Stimulated activated CD4-positive, alpha-beta T cell treated with anti-CD3 and anti-CD28 coated beads, Interleukin-12 subunit alpha, Interleukin-12 subunit beta, amount 100 ng/mL, for 4 hours (primary cell): ENCODE data around the gene CCNJL.
"Not testable (repeated sequence)": the region's sequence is repeated elsewhere in the genome, so short reads cannot be mapped to it uniquely, and the experiment has no call there.

Source experiments
- DNase-seq: peaks from one replicate; pipeline ENCODE4 v3.0.0-alpha.2; 2020

Gene CCNJL

GRCh38 chr5:160260006-160260775 lies 52.2 kb downstream of the CCNJL start:
- DNase-seq: no peak

GRCh38 chr5:160259341-160259740 lies 53.0 kb downstream of the CCNJL start:
- DNase-seq: no peak

DNA sequence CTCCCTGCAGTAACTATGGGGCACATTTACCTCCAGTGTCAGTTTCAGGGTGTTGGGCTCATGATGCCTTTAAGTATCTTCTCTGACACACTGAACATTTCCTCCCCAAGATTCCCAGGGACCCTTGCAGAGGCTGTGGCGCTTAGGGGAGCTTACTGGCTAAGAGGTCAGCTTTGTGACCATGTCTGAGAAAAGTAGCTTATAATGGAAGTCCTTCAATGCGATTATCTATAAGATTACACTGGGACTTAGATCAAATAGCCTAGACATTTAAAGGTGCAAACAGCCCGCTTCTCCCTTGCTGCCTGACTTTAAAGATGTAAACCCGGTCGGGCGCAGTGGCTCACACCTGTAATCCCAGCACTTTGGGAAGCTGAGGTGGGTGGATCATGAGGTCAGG lies 57.7 kb downstream of the CCNJL start:
- no peak for DNase-seq

DNA sequence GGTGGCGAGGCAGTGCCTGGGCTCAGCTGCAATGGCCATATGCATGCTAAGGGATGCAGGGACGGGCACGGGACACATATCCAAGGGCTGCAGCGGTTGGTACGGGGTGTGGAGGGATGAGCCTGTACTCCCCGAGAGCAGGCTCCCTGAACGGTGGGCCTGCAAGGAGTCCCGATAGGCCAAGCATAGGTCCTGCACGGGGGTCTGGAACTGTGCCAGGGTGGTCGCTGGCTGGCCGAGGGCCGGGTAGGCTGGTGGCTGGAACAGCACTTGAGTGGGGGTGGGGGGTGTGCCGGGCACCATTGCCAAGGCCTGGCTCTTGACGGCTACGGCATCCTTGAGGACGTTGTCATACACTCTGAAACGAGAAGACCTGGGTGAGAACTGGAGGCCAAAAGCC lies 58.9 kb downstream of the CCNJL start:
- DNase-seq: no peak

GRCh38 chr5:160252916-160253315 lies 59.4 kb downstream of the CCNJL start:
- no peak for DNase-seq

DNA sequence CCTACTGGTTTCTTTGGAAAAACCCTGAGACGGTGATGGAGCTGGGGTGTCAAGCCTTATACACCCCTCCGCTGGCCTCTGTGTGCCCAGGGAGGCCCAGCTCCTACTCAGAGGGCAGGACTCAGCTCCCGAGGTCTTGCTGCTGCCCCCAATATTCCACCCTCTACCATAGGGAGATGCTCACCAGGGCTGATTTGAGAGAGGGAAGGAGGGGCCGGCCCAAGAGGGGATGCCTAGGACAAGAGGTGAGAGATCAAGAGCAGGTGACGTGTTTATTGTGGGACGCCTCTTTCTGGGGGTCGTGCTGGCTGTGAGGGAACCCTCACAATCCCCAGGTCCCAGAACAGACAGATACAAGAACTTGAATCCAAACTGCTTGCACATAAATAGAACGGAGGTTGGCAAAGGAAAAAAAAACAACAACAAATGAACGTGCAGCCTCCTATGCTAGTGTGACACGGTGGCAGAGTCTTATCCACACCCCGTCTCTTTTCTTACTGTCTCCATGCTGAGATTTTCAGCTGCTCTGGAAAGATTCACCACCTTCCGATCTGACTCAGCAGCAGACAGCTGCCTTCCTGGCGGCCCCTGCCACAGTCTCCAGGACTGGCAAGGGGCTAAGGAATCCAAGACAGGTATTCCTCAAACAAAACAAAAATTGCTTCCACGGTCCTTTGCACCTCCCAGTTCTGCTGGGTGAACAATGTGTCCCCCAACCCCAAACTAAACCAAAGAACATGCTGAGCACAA lies 60.8 kb downstream of the CCNJL start:
- DNase-seq: no peak

- no peak for DNase-seq
Measured at GRCh38 chr5:160250826-160251225, 61.5 kb downstream of the CCNJL start.

DNA sequence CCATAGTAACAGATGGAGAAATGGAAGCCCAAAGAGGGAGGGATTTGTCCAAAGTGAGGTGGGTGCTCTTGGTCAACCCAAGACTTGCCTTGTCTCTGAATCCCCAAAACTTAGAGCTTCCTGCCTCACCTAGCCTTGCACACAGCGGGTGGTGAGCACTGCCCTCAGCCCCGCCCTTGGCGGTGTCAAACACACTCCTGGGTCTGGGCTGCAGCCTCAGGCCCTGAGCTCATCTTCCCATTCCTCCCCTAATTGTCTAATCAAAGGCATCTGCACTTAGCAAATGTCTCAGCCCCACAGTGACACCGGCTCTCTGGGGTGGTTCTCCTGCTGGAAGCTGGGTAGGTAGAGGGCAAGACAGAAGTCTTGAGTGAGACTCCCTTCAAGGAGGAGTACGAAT lies 62.1 kb downstream of the CCNJL start:
- DNase-seq: no peak

- not testable (repeated sequence) for DNase-seq
Measured at GRCh38 chr5:160249570-160249969, 62.8 kb downstream of the CCNJL start.

DNA sequence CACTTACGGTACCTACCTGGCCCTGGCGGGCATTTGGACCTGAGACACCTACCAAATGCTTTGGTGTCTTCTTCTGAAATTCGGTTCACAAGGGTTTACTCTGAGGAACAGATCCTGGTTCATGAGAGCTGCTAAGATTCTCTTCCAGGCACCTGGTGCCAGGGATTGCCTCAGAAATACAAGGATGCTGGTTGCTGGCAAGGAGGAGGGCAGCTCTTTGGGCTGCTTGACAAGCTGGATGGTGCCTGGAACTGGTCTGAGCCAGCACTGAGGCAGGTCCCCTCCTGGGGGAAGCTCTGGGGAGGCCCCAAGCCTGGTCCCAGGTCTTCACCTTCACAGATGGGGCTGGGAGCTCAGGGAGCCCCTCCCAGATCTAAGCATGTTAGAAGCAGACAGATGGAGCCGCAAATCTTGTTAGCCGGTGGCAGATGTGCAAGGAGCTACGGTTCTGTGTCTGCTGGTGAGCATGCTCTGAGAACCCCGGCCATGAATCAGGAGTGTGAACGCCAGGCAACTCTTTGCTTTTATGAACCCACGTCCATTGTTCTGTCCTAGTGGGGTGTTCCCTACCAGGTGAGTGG lies 66.8 kb downstream of the CCNJL start:
- no peak for DNase-seq

GRCh38 chr5:160242145-160242544 lies 70.2 kb downstream of the CCNJL start:
- no peak for DNase-seq

DNA sequence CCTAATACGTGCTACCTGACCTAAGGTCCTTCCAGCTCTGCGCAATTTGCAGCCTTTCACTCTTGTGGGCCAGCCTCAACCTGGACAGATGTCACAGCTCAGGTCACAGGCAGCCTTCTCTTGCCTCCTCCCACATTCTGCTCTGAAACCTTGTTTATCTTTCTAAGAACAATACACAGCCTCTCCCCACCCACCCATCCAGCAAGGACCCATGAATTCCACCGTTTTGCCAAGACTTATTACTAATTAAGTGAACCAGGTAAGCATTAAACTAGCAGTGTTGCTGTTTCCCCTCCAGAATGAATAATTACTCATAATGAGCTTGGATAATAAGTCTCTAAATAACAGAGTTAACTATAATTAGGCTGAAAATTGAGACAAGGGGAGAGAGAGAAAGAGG lies 72.0 kb downstream of the CCNJL start:
- no peak for DNase-seq

- no peak for DNase-seq
Measured at GRCh38 chr5:160237571-160238093, 74.7 kb downstream of the CCNJL start.

GRCh38 chr5:160235731-160236130 lies 76.6 kb downstream of the CCNJL start:
- DNase-seq: no peak

DNA sequence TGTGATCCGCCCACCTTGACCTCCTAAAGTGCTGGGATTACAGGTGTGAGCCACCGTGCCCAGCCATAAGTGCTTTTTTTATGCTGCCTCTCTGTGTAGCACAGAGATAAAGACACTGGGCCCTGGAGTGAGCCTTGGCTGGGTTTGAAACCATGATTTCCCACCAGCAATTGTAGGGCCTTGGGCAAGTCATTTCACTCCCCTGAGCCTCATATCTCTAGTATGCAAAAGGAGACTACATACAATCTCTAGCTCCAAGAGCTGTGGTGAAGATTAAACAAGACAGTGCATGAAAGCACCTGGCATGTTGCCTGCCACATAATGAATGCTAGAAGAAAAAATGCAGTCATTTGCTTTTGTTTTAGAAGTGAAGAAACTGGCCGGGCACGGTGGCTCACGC lies 79.1 kb downstream of the CCNJL start:
- DNase-seq: no peak

- DNase-seq: no peak
Measured at GRCh38 chr5:160231783-160232342, 80.5 kb downstream of the CCNJL start.

GRCh38 chr5:160230686-160231527 lies 81.5 kb downstream of the CCNJL start:
- no peak for DNase-seq

- no peak for DNase-seq
Measured at GRCh38 chr5:160229190-160229742, 83.1 kb downstream of the CCNJL start, which contains the start of gene FABP6. TSS of gene FABP6 (plus strand) at chr5:160229506. CDS start at chr5:160229558, 52 bp downstream.

DNA sequence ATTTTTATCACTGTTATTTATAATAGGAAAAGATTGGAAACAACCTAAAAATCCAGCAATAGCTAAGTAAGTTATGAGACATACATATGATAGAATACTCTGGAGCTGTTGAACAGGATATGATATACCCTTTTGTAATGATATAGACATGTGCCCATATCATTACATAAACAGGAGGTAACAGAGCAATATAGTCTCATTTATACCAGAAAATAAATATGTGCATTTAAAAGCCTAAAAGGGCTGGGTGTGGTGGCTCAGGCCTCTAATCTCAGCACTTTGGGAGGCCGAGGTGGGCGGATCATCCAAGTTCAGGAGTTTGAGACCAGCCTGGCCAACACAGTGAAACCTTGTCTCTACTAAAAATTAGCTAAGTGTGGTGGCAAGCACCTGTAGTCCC lies 85.4 kb downstream of the CCNJL start:
- no peak for DNase-seq

DNA sequence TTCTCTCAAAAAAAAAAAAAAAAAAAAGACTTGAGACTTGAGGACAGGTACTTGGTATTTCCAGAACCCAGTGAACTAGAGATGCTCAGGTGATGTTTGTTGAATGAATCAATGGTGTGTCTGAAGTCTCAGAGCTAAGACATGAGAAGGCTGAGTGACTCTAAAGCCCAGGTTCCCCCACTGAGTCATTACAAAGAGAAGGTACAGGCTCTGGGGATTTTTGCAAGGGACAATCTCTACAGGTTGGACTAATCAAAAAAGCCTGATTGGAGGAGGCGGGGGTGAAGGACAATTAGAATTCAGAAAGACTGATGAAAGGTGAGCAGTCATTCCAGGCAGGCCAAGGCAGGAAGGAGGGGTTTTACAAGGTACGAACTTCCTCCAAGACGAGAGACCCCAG lies 91.3 kb downstream of the CCNJL start:
- DNase-seq: no peak

DNA sequence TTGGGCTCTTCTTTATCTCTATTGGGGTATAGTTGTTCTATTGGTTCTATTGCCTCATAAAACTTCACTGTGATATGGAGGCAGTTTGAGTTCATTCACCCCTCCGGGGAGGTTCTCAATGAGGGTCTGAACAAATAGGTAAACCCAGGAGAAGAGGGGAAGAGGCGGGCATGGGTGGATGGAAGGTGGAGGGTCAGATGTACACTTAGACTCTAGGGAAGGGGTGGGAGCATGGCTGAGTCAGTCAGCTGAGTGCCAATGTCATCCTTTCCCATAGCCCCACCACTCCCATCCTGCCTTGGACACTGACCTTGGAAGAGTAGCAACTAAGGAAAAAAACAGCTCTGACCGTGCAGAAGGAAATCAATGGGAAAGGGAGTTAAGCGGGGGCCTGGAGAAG lies 93.0 kb downstream of the CCNJL start:
- DNase-seq: no peak

DNA sequence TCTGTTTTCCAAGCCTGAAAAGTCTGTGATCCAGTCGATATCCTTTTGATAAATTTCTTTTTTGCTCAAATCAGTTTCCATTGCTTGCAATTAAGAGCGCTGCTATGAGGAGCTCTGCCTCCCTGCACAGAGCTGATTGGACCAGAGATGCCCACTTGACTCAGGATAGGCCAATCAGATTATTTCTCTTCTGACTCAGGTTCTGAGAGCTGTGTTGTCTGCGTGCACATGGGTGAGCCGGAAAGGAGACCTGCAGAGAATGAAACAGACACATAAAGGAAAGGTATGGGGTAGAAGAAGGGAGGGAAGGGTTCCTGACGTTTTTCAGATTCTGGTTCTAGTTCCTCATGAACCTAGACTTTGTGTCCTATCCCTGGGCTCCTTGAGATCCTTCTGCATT lies 98.8 kb downstream of the CCNJL start:
- DNase-seq: no peak
